ENCODE measurements around the gene UBASH3B.

- TF ChIP-seq EZH2phosphoT487 (IDR thresholded peaks at IDR 0.05; ENCODE audit: low read length) = no peak
- no peak for TF ChIP-seq EZH2 (optimal IDR thresholded peaks at IDR 0.05; ENCODE audit: low read depth, low read length)
- TF ChIP-seq, protein P1, sequence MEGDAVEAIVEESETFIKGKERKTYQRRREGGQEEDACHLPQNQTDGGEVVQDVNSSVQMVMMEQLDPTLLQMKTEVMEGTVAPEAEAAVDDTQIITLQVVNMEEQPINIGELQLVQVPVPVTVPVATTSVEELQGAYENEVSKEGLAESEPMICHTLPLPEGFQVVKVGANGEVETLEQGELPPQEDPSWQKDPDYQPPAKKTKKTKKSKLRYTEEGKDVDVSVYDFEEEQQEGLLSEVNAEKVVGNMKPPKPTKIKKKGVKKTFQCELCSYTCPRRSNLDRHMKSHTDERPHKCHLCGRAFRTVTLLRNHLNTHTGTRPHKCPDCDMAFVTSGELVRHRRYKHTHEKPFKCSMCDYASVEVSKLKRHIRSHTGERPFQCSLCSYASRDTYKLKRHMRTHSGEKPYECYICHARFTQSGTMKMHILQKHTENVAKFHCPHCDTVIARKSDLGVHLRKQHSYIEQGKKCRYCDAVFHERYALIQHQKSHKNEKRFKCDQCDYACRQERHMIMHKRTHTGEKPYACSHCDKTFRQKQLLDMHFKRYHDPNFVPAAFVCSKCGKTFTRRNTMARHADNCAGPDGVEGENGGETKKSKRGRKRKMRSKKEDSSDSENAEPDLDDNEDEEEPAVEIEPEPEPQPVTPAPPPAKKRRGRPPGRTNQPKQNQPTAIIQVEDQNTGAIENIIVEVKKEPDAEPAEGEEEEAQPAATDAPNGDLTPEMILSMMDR (IDR thresholded peaks at IDR 0.05; ENCODE audit: low read length) = no peak
Measured at GRCh38 chr11:122797651-122798050, 142.1 kb downstream of the UBASH3B start.

Data from MM.1S (cell line).